Liver (tissue), 9 donors: Measurements from ENCODE around the gene SMIM23. TPM values are rescaled to one million over a fixed set of nuclear protein-coding genes. Genes with fewer than 3 reads are reported as not detected.

ENCODE experiments used
- DNase-seq: peaks from one replicate; pipeline ENCODE4 v3.0.0-alpha.2; 2017; ENCODE audit warnings: low spot score
- H3K27ac ChIP-seq, 2 donors: one replicate each; pipeline ENCODE4 v1.7.0; 2013; ENCODE audit warnings: inconsistent platforms in 2 of 2, low read length in 2 of 2, control low read depth in 1 of 2, low read depth in 1 of 2, mild to moderate bottlenecking in 1 of 2
- H3K27me3 ChIP-seq, 4 donors: one replicate each; pipeline versions ENCODE4 v1.6.1 to v1.7.0; 2013; ENCODE audit warnings: low read length in 3 of 4, inconsistent platforms in 1 of 4, mild to moderate bottlenecking in 1 of 4, moderate library complexity in 1 of 4; ENCODE audit not compliant: control insufficient read depth in 4 of 4, insufficient read depth in 4 of 4
- H3K36me3 ChIP-seq, 4 donors: one replicate each; pipeline versions ENCODE4 v1.6.1 to v1.7.0; 2013; ENCODE audit warnings: low read length in 3 of 4, mild to moderate bottlenecking in 3 of 4, low read depth in 1 of 4, moderate library complexity in 1 of 4; ENCODE audit not compliant: control insufficient read depth in 4 of 4, insufficient read depth in 3 of 4
- H3K4me1 ChIP-seq, 4 donors: one replicate each; pipeline versions ENCODE4 v1.6.1 to v1.7.0; 2013; ENCODE audit warnings: low read length in 3 of 4, mild to moderate bottlenecking in 3 of 4, moderate library complexity in 1 of 4; ENCODE audit not compliant: control insufficient read depth in 4 of 4, insufficient read depth in 4 of 4
- H3K4me3 ChIP-seq, 3 donors: one replicate each; pipeline versions ENCODE4 v1.6.1 to v1.7.0; 2013; ENCODE audit warnings: low read length in 3 of 3, control low read depth in 1 of 3, low read depth in 1 of 3, mild to moderate bottlenecking in 1 of 3
- H3K9ac ChIP-seq, 2 donors: one replicate each; pipeline ENCODE4 v1.7.0; 2013; ENCODE audit warnings: low read length in 2 of 2, mild to moderate bottlenecking in 2 of 2, moderate library complexity in 2 of 2, control low read depth in 1 of 2, low read depth in 1 of 2
- H3K9me3 ChIP-seq, 4 donors: one replicate each; pipeline versions ENCODE4 v1.6.1 to v1.7.0; 2013; ENCODE audit warnings: low read length in 3 of 4; ENCODE audit not compliant: control insufficient read depth in 4 of 4
- EGR1 ChIP-seq, 2 donors: IDR thresholded peaks; 2 replicates each; pipeline ENCODE4 v1.6.1; 2016 to 2018; ENCODE audit warnings: antibody characterized with exemption in 2 of 2, low read depth in 2 of 2
- FOXA1 ChIP-seq: IDR thresholded peaks from 2 replicates; pipeline ENCODE4 v1.6.1; 2016; ENCODE audit warnings: antibody characterized with exemption
- FOXA2 ChIP-seq: IDR thresholded peaks from 2 replicates; pipeline ENCODE4 v1.6.1; 2016; ENCODE audit warnings: antibody characterized with exemption
- HNF4A ChIP-seq, 2 donors: conservative IDR thresholded peaks; 2 replicates each; pipeline ENCODE4 v1.6.1; 2016; ENCODE audit warnings: antibody characterized with exemption in 2 of 2, mild to moderate bottlenecking in 2 of 2
- JUND ChIP-seq, 2 donors: IDR thresholded peaks; 2 replicates each; pipeline ENCODE4 v1.6.1; 2016; ENCODE audit warnings: antibody characterized with exemption in 2 of 2
- NR2F2 ChIP-seq: IDR thresholded peaks from 2 replicates; pipeline ENCODE4 v1.6.1; 2016; ENCODE audit warnings: antibody characterized with exemption
- RAD21 ChIP-seq, 2 donors: IDR thresholded peaks; 2 replicates each; pipeline ENCODE4 v1.6.1; 2016; ENCODE audit warnings: antibody characterized with exemption in 2 of 2, mild to moderate bottlenecking in 2 of 2
- RXRA ChIP-seq, 2 donors: IDR thresholded peaks; 2 replicates each; pipeline ENCODE4 v1.6.1; 2017 to 2018; ENCODE audit warnings: antibody characterized with exemption in 2 of 2, mild to moderate bottlenecking in 1 of 2
- SP1 ChIP-seq: IDR thresholded peaks from 2 replicates; pipeline ENCODE4 v1.6.1; 2018; ENCODE audit warnings: antibody characterized with exemption, mild to moderate bottlenecking
- TAF1 ChIP-seq: conservative IDR thresholded peaks from 2 replicates; pipeline ENCODE4 v1.6.1; 2016; ENCODE audit warnings: antibody characterized with exemption, mild to moderate bottlenecking
- YY1 ChIP-seq: IDR thresholded peaks from 2 replicates; pipeline ENCODE4 v1.6.1; 2016; ENCODE audit warnings: antibody characterized with exemption, mild to moderate bottlenecking
- WGBS: extraction: QIAGEN DNeasy Blood & Tissue Kit; methylation state at CpG from one replicate; pipeline ENCODE4 v1.1.7; 2013; 5-methylcytosine and 5-hydroxymethylcytosine counted together
- polyA plus RNA-seq, 2 donors: library from polyadenylated mRNA; stranded (reverse) in 1 of 2; unstranded in 1 of 2; fragments of 200-250 nt in 1 of 2; fragments of >200 nt in 1 of 2; fragmentation: Nextera tagmentation in 1 of 2; extraction: Ambion mirVana in 1 of 2; gene quantifications; one replicate each; pipeline versions ENCODE4 v1.2.1 to v1.2.3, GENCODE V29; 2013 to 2015
- total RNA-seq, 2 donors: library from RNA; depleted of rRNA; stranded (reverse); fragments of >200 nt; gene quantifications; one replicate each; pipeline ENCODE4 v1.2.3, GENCODE V29; 2014
- TF ChIP-seq, protein P1 (sequence below): IDR thresholded peaks from 2 replicates; pipeline ENCODE4 v1.6.1; 2016; ENCODE audit warnings: antibody characterized with exemption
- TF ChIP-seq, protein P2 (sequence below): fragments of 150-350 bp; IDR thresholded peaks from 2 replicates; pipeline ENCODE4 v1.5.1; 2017; ENCODE audit warnings: improper control_type of control experiment, low read depth, low read length; ENCODE audit not compliant: missing input control
- TF ChIP-seq, protein P3 (sequence below): IDR thresholded peaks from 2 replicates; pipeline ENCODE4 v1.6.1; 2016; ENCODE audit warnings: antibody characterized with exemption
- TF ChIP-seq, protein P4 (sequence below): IDR thresholded peaks from 2 replicates; pipeline ENCODE4 v1.6.1; 2016; ENCODE audit warnings: antibody characterized with exemption, mild to moderate bottlenecking
- donor health status: healthy.
- donor health status: healthy.
- donor health status: healthy.
- donor health status: healthy.
- donor health status: healthy.

Gene SMIM23
- total and polyA plus RNA-seq, 4 donors: not detected

DNA sequence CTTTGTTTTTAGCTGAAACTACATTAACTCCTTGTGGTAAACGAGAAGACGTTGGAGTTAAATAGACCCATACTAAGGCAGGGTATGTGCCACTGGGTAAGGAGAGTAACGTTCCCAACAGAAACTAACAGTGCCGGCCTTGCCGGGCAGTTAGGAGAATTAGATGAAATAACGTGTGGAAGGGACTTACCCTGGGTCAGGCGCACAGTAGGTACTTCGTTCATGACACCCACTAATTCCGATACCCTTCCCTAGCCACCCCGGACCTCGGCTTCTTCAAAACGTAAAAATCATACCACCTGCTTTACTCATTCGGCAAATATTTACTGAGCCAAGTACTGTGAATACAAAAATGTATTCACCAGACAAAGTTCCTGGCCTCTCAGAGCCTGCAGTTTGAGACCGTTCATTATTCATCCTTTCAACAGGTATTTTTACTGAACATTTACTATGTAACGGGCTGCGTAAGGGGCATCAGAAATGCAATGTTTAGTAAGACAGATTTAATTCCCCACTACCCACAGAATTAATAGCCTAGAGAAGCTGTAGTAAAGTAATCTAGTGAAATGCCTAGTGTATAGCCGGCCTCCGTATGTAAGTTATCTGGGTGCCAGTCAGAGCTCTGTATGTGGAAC, 3.2 kb upstream of the SMIM23 start (continued):
- TF ChIP-seq, protein P1, sequence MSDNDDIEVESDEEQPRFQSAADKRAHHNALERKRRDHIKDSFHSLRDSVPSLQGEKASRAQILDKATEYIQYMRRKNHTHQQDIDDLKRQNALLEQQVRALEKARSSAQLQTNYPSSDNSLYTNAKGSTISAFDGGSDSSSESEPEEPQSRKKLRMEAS: no peak

DNA sequence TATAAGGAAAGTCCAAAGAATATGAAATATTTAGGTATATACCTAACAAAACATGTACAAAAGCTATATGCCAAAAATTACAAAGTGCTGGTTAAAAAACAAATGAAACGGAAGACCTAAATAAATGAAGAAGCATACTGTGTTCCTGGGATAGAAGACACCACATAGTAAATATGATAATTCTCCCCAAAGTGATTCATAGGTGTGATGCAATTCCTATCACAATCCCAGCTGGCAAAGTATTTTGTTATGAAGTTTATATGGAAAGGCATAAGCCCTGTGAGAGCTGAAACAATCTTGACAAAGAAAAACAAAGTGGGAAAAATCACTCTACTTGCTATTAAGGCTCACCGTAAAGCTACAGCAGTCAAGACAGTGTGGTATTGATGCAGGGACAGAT, 2.6 kb upstream of the SMIM23 start:
- no peak overlapping the region for H3K9ac ChIP-seq
- no peaks in the 10 kb centered on the region for H3K36me3 ChIP-seq
- TF ChIP-seq, protein P2, sequence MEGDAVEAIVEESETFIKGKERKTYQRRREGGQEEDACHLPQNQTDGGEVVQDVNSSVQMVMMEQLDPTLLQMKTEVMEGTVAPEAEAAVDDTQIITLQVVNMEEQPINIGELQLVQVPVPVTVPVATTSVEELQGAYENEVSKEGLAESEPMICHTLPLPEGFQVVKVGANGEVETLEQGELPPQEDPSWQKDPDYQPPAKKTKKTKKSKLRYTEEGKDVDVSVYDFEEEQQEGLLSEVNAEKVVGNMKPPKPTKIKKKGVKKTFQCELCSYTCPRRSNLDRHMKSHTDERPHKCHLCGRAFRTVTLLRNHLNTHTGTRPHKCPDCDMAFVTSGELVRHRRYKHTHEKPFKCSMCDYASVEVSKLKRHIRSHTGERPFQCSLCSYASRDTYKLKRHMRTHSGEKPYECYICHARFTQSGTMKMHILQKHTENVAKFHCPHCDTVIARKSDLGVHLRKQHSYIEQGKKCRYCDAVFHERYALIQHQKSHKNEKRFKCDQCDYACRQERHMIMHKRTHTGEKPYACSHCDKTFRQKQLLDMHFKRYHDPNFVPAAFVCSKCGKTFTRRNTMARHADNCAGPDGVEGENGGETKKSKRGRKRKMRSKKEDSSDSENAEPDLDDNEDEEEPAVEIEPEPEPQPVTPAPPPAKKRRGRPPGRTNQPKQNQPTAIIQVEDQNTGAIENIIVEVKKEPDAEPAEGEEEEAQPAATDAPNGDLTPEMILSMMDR: no peak
- TF ChIP-seq NR2F2 (no peak), RXRA (IDR thresholded peaks at IDR 0.05) (no peak), FOXA1 (no peak), YY1 (no peak), HNF4A (conservative IDR thresholded peaks at IDR 0.05) (no peak), RAD21 (IDR thresholded peaks at IDR 0.05) (no peak), EGR1 (IDR thresholded peaks at IDR 0.05; ENCODE audit: low read depth in 2 of 2) (no peak), FOXA2 (no peak), SP1 (no peak), TAF1 (no peak), JUND (IDR thresholded peaks at IDR 0.05) (no peak)
- TF ChIP-seq, protein P3, sequence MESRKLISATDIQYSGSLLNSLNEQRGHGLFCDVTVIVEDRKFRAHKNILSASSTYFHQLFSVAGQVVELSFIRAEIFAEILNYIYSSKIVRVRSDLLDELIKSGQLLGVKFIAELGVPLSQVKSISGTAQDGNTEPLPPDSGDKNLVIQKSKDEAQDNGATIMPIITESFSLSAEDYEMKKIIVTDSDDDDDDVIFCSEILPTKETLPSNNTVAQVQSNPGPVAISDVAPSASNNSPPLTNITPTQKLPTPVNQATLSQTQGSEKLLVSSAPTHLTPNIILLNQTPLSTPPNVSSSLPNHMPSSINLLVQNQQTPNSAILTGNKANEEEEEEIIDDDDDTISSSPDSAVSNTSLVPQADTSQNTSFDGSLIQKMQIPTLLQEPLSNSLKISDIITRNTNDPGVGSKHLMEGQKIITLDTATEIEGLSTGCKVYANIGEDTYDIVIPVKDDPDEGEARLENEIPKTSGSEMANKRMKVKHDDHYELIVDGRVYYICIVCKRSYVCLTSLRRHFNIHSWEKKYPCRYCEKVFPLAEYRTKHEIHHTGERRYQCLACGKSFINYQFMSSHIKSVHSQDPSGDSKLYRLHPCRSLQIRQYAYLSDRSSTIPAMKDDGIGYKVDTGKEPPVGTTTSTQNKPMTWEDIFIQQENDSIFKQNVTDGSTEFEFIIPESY: no peak
- TF ChIP-seq, protein P4, sequence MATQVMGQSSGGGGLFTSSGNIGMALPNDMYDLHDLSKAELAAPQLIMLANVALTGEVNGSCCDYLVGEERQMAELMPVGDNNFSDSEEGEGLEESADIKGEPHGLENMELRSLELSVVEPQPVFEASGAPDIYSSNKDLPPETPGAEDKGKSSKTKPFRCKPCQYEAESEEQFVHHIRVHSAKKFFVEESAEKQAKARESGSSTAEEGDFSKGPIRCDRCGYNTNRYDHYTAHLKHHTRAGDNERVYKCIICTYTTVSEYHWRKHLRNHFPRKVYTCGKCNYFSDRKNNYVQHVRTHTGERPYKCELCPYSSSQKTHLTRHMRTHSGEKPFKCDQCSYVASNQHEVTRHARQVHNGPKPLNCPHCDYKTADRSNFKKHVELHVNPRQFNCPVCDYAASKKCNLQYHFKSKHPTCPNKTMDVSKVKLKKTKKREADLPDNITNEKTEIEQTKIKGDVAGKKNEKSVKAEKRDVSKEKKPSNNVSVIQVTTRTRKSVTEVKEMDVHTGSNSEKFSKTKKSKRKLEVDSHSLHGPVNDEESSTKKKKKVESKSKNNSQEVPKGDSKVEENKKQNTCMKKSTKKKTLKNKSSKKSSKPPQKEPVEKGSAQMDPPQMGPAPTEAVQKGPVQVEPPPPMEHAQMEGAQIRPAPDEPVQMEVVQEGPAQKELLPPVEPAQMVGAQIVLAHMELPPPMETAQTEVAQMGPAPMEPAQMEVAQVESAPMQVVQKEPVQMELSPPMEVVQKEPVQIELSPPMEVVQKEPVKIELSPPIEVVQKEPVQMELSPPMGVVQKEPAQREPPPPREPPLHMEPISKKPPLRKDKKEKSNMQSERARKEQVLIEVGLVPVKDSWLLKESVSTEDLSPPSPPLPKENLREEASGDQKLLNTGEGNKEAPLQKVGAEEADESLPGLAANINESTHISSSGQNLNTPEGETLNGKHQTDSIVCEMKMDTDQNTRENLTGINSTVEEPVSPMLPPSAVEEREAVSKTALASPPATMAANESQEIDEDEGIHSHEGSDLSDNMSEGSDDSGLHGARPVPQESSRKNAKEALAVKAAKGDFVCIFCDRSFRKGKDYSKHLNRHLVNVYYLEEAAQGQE: no peak
- H3K27ac ChIP-seq: no peak overlapping the region
- no peak overlapping the region for H3K4me3 ChIP-seq
- peaks cover 0 to 3% (median under 1%) of the 10 kb centered on the region in 4 donors for H3K9me3 ChIP-seq
- no peaks in the 10 kb centered on the region for H3K4me1 ChIP-seq
- peaks cover 0 to 7% (median 0%) of the 10 kb centered on the region in 4 donors for H3K27me3 ChIP-seq
- 87% methylated on average over 2 of the region's 2 CpGs for WGBS
- DNase-seq: no peak
